Measurements from ENCODE around the gene EZH1. TPM values are rescaled to one million over a fixed set of nuclear protein-coding genes. Genes with fewer than 3 reads are reported as not detected.
"Not testable (repeated sequence)": the region's sequence is repeated elsewhere in the genome, so short reads cannot be mapped to it uniquely, and the experiment has no call there.

The EZH1 gene
- total RNA-seq, 1 donor from 2014 or later: 39.5 TPM

DNA sequence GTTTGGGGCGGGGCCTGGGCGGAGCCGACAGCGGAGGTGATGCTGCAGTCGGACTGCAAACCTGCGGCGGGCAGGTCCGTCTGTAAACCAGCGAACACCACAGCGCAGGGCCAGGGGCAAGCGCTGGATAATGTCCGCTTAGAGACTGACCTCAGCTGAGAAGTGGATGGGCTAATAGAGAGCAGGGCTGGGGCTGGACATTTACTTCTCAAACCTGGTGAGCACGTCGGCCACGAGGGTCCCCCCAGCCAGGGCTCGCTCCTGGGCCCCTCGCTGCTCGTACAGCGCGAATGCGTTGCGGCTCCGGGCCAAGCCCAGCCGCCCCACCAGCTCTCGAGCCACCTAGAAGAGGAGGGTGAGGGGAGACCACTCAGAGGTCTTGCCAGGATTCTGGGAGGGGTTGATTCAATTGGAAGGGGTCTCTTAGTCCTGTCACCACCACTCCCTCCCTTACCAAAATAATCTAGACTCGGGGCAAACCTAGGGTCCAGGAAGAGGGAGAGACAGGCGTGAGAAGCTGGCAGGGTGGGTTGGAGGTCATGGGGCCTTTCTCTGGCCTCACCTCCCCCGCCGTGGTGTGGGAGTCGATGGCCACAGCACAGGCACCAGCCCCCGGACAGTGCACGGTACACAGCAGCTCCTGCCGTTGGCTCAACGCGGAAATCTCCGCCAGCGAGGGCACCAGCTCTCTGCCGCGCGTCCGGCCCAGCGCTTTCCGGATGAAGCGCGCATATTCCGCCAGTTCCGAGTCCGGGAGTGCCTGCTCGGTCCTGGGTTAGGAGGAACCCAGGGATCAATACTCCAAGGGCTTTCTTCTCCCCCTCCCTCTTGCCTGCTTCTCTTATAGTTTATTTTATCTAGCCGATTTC lies 73.8 kb downstream of the EZH1 start:
- H3K27ac Mint-ChIP-seq: no peak overlapping the region
- H3K36me3 Mint-ChIP-seq (ENCODE audit: low read depth): peaks cover 4% of the 10 kb centered on the region
- H3K9me3 Mint-ChIP-seq: no peaks in the 10 kb centered on the region
- H3K4me1 Mint-ChIP-seq: peaks cover 20% of the 10 kb centered on the region
- peak; percentile 70 for DNase-seq
- intact Hi-C loops (cut with micrococcal nuclease): loop anchor here (1.0 kb wide), 1 partner anchor 7 kb away; no protein-coding TSS in a partner anchor
- peak overlapping the region; percentile 75 for H3K4me3 Mint-ChIP-seq
- peaks cover 51% of the 10 kb centered on the region for H3K27me3 Mint-ChIP-seq

DNA sequence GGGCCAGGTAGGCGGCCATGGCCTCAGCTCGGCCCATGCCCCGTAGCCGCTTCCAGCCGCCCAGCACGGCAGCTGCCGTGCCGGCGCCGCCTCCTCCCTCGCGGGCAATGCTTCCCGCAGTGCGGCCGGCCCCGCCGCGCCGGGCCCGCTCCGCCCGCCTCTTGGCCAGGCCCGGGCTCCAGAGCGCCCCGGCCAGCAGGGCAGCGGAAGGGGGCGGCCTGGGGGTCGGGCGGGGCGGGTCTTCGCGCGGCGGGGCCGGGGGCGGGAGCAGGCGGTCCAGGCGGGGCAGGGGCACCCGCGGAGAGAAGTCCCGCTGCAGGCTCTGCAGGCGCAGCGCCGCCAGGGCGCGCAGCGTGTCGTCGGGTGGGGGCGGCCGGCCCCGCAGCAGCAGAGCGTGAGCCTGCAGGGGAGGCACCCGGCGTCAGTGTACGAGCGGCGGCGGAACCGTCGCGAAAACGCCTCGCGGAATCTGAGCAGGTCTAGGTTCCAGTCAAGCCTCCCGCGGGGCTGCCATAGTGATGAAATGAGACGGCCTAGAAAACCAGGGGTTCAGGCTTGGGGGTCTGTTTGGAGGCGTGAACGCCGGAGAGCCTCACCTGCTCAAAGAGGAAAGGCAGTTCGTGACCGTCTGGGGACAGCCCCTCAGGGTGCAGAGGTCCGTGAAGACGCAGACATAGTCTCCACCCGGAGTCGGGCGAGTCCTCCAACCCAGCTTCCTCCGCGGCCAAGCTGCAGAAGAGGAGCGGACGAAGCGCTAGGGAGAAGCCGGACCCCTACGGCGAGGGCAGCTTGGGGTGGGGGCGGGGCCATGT lies 74.7 kb downstream of the EZH1 start:
- peak; percentile 82 for DNase-seq
- peaks cover 20% of the 10 kb centered on the region for H3K4me1 Mint-ChIP-seq
- peak overlapping the region; percentile 75 for H3K4me3 Mint-ChIP-seq
- H3K9me3 Mint-ChIP-seq: no peaks in the 10 kb centered on the region
- H3K27me3 Mint-ChIP-seq: peaks cover 47% of the 10 kb centered on the region
- H3K36me3 Mint-ChIP-seq (ENCODE audit: low read depth): peaks cover 11% of the 10 kb centered on the region
- intact Hi-C loops (cut with micrococcal nuclease): loop anchor here (1.0 kb wide), 1 partner anchor 8 kb away; no protein-coding TSS in a partner anchor
- H3K27ac Mint-ChIP-seq: no peak overlapping the region

DNA sequence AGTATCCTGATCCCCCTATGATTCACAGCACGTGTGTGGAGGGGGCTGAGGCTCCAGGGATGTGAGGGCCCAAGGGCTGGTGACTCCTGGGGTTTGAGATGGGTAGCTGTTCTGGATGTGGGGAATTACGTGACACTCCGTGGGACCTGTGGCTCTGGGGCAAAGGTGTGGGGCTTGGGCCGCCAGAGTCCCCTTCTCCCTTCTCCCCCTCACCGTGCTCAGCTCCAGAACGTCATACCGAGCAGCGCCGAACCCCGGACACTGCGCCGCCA lies 75.2 kb downstream of the EZH1 start:
- Mint-ChIP-seq H3K36me3 (ENCODE audit: low read depth) (peaks cover 11% of the 10 kb centered on the region), H3K27ac (no peak overlapping the region), H3K4me3 (peak overlapping the region; percentile 2), H3K4me1 (peaks cover 17% of the 10 kb centered on the region), H3K27me3 (peaks cover 41% of the 10 kb centered on the region), H3K9me3 (no peaks in the 10 kb centered on the region)
- intact Hi-C loops (cut with micrococcal nuclease): no loop called here
- DNase-seq: no peak

DNA sequence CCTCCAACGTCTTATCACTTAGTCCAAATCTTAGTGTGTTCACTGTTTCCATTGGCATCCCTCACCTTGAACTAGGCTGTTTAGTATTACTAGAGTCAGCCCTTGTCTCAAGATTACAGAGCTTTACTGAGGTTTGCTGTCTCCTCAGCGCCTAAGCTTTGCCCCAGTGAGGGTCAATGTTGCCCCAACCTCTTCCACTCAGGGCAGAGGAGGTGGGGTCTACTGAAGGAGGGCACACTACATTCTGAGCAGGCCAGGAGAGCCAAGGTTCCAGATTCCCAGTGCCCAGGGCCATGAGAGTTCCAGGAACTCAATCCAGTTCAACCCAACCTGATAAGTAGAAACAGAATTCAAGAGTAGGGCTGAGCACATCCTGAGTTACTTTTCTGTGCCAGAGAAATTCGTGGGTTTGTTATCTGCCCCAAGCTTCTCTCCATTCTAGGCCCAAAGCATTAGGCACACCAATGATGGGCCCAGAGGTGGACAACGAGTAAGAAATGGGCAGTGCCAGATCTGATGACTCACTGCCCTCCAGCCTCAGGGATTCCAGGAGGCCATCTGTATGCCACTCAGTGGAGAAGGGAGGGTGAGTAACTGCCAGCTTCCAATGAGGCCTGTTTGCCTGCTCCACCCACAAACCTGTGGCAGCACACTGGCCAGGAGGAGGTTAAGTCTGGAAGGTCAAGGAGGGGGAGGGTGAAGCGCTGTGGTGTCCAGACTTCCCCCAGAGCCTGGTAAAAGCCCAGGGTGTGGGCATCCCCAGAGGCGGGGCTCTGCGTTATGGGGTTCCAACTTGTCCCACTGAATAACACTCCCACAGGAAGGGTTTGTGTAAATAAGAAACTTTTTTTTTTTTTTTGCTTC lies 77.5 kb downstream of the EZH1 start:
- peaks cover 28% of the 10 kb centered on the region for H3K27me3 Mint-ChIP-seq
- no peak for DNase-seq
- intact Hi-C loops (cut with micrococcal nuclease): no loop called here
- peaks cover 13% of the 10 kb centered on the region for H3K36me3 Mint-ChIP-seq (ENCODE audit: low read depth)
- H3K27ac Mint-ChIP-seq: no peak overlapping the region
- peaks cover 13% of the 10 kb centered on the region for H3K4me1 Mint-ChIP-seq
- no peak overlapping the region for H3K4me3 Mint-ChIP-seq
- H3K9me3 Mint-ChIP-seq: no peaks in the 10 kb centered on the region

DNA sequence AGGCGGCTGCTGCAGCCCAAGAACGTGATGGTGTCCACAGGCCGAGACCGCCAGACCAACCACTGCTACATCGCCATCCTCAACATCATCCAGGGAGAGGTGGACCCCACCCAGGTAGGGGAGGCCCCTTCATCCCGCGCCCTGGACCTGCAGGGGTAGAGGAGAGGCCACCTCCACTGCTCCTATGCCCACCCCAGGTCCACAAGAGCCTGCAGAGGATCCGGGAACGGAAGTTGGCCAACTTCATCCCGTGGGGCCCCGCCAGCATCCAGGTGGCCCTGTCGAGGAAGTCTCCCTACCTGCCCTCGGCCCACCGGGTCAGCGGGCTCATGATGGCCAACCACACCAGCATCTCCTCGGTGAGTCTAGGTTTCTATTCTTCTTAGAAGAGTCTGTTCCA lies 78.7 kb downstream of the EZH1 start:
- H3K27ac Mint-ChIP-seq; DNase-seq; H3K9me3 Mint-ChIP-seq; H3K4me1 Mint-ChIP-seq; H3K4me3 Mint-ChIP-seq; intact Hi-C loops (cut with micrococcal nuclease): not testable (repeated sequence)
- H3K36me3 Mint-ChIP-seq (ENCODE audit: low read depth): peaks cover 13% of the 10 kb centered on the region
- H3K27me3 Mint-ChIP-seq: peaks cover 19% of the 10 kb centered on the region

DNA sequence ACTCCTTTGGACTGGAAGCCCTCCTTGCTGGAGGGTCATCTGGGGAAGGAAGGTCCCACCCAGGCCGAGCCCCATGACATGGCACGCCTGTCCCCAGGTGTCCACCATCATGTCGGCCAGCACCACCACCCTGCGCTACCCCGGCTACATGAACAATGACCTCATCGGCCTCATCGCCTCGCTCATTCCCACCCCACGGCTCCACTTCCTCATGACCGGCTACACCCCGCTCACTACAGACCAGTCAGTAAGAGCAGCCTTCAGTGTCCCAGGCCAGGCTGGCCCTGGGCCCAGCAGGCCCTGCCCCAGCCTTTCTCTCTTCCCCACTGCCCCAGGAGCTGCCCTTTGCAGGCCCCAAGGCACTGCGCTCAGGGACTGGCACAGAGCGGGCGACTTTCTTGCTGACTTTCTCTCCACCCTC lies 79.2 kb downstream of the EZH1 start:
- DNase-seq: no peak
- H3K27me3 Mint-ChIP-seq: peaks cover 14% of the 10 kb centered on the region
- H3K4me3 Mint-ChIP-seq: no peak overlapping the region
- H3K4me1 Mint-ChIP-seq: peaks cover 3% of the 10 kb centered on the region
- no peak overlapping the region for H3K27ac Mint-ChIP-seq
- no peaks in the 10 kb centered on the region for H3K9me3 Mint-ChIP-seq
- H3K36me3 Mint-ChIP-seq (ENCODE audit: low read depth): peaks cover 13% of the 10 kb centered on the region
- intact Hi-C loops (cut with micrococcal nuclease): no loop called here

DNA sequence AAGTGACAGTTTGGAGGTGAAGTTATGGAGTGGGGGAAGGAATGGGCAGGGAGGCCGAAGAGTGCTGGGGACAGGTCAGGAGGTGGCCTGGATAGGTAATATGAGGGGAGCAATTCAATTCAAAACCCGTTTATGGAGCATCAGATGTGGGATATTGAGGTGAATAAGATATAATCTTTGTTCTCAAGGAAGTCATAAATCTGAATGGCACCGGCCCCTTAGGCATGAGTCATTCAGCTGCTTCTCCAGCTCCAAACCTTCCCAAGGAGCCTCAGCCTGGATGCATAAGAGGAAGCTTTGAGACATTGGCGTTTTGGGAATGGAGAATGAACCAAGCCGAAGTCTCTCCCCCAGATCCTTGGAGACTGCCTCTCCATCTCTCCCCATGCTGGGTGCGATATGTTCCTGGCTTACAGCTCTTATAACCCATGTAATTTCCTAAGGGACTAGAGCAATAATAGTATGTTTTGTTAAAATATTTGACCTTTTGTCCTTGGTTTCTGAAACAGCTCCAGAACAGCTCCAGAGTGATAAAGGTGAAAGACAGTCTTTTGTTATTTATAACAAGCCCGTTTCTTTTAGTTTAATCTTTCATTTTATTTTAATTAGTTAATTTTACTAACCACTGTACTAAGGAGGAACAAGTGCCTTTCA lies 84.0 kb downstream of the EZH1 start:
- no peak overlapping the region for H3K27ac Mint-ChIP-seq
- no peak overlapping the region for H3K4me3 Mint-ChIP-seq
- peaks cover 3% of the 10 kb centered on the region for H3K27me3 Mint-ChIP-seq
- DNase-seq: no peak
- H3K4me1 Mint-ChIP-seq: peaks cover 21% of the 10 kb centered on the region
- H3K9me3 Mint-ChIP-seq: peaks cover 8% of the 10 kb centered on the region
- H3K36me3 Mint-ChIP-seq (ENCODE audit: low read depth): peaks cover 9% of the 10 kb centered on the region
- intact Hi-C loops (cut with micrococcal nuclease): no loop called here

DNA sequence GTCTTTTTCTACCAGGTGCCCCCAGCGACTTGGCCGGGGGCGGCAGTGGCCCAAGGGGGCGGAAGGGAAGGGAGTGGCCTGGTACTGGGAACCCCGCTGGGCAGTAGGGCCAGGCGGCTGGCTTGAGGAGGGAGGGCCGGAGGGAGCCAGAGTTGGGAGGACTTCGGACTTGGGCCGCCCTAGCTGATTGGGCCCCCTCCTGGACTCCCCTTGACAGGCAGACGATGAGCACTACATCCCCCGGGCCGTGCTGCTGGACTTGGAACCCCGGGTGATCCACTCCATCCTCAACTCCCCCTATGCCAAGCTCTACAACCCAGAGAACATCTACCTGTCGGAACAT lies 84.9 kb downstream of the EZH1 start:
- Mint-ChIP-seq H3K4me3 (peak overlapping the region; percentile 94), H3K4me1 (peaks cover 24% of the 10 kb centered on the region)
- not testable (repeated sequence) for H3K27me3 Mint-ChIP-seq; H3K36me3 Mint-ChIP-seq (ENCODE audit: low read depth); H3K9me3 Mint-ChIP-seq; H3K27ac Mint-ChIP-seq; DNase-seq
- intact Hi-C loops (cut with micrococcal nuclease): loop anchor here (2.0 to 5.0 kb wide), 2 partner anchors 17 to 83 kb away; partner anchors contain the start of genes PLEKHH3 and PSMC3IP

DNA sequence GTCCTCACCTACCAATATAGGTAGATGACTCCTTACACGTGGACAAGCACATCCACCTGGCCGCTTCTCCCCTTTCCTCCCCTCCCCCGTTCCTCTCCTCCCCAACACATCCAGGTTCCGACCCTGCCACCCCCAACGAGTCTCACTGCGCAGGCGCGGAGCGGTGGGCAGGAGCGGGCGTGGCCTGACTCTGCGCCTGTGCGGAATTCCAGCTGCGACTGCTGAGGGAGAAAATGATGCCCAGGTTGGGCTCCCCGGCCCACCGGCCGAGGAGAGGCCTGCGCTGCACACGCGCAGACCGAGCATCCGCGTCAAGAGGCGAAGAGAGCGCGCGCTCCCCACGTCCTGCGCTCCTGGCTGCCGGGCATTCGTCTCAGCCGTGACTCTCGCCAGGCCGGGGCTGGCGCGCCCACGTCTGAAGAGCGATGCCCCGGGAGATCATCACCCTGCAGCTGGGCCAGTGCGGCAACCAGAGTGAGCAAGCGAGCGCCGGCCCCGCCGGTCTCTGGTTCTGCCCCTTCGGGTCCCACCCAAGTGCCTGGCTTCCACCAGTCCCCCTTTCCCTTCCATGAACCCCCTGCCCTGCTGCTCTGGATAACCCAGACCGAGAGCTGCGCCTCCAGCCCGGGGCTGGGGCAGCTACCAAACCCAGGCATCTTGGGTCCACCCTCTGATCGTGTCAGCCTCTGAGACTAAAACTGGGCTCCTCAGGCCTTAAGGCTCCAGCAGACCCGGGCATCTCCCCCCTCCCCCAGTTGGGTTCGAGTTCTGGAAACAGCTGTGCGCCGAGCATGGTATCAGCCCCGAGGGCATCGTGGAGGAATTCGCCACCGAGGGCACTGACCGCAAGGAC lies 85.5 kb downstream of the EZH1 start, which contains the start of gene TUBG2:
Gene TUBG2 (plus strand): TSS at position 206 of the 853 bp plus-strand sequence. CDS start 220 bp downstream, at position 426.
- H3K9me3 Mint-ChIP-seq: peaks cover 8% of the 10 kb centered on the region
- peaks cover 24% of the 10 kb centered on the region for H3K4me1 Mint-ChIP-seq
- H3K36me3 Mint-ChIP-seq (ENCODE audit: low read depth): peaks cover 2% of the 10 kb centered on the region
- peaks cover 9% of the 10 kb centered on the region for H3K27me3 Mint-ChIP-seq
- peak within 1 kb of the TSS; percentile 94 for H3K4me3 Mint-ChIP-seq
- intact Hi-C loops (cut with micrococcal nuclease): loop anchor here (2.0 to 5.0 kb wide), 2 partner anchors 17 to 82 kb away; partner anchors contain the start of genes PLEKHH3 and PSMC3IP
- peak; percentile 93 for DNase-seq
- H3K27ac Mint-ChIP-seq: peak within 1 kb of the TSS; percentile 85

DNA sequence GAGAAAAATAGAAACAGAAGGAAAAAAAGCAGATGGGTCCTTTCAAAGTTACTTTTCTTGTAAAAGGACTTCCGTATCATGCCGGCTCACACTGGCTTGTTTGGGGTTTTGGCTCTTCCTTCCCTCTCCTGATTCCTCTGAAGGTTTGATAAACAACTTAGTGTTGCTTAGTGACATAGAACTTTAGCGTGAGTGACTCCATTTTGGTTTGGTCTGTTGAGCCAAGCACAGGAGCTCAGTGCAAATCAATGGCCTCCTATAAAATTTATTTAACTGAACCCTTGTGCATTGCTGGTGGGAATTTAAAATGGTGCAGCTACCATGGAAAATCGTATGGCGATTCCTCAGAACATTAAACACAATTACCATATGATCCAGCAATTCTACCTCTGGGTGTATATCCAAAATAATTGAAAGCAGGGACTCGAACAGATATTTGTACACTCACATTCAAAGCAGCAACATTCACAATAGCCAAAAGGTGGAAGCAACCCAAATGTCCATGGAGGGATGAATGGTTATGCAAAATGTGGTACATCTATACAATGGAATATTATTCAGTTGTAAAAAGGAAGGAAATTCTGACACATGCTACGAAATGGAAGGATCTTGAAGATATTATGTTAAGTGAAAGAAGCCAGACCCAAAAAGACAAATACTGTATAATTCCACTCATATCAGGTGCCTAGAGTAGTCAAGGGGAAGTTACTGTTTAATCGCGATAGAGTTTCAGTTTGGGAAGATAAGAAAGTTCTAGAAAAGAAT lies 86.8 kb downstream of the EZH1 start:
- no peak for DNase-seq
- intact Hi-C loops (cut with micrococcal nuclease): loop anchor here (2.0 to 5.0 kb wide), 2 partner anchors 19 to 81 kb away; partner anchors contain the start of genes PLEKHH3 and PSMC3IP
- Mint-ChIP-seq H3K36me3 (ENCODE audit: low read depth) (peaks cover 2% of the 10 kb centered on the region), H3K27me3 (peaks cover 17% of the 10 kb centered on the region), H3K9me3 (peaks cover 8% of the 10 kb centered on the region), H3K4me3 (peak overlapping the region; percentile 94), H3K4me1 (peaks cover 27% of the 10 kb centered on the region), H3K27ac (no peak overlapping the region)

DNA sequence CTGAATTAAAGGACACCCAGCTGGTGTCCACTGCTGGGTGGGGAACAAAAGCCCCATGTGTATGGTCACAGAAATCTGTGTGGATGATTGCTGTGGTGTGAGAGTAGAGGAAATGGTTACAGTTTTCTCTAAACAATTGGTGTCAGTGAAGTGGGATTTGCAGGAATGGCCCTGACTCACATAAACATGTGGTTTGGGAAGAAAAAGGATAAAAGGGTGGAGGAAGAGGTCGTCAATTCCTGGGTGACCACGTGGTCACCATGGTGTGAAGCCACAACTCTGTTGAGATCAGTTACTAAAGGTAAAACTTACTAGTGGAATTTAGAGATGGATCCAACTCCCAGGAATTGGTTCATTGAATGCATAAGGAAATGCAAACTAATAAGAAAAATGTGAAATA lies 89.3 kb downstream of the EZH1 start:
- intact Hi-C loops (cut with micrococcal nuclease): loop anchor here (5.0 kb wide), 1 partner anchor 78 kb away; the partner anchor contains the start of gene PSMC3IP
- H3K27ac Mint-ChIP-seq: no peak overlapping the region
- no peak overlapping the region for H3K4me3 Mint-ChIP-seq
- DNase-seq: no peak
- H3K27me3 Mint-ChIP-seq: peaks cover 17% of the 10 kb centered on the region
- peaks cover 2% of the 10 kb centered on the region for H3K36me3 Mint-ChIP-seq (ENCODE audit: low read depth)
- H3K9me3 Mint-ChIP-seq: peaks cover 8% of the 10 kb centered on the region
- H3K4me1 Mint-ChIP-seq: peaks cover 27% of the 10 kb centered on the region
